GM19043 (cell line): ENCODE results near the gene COL20A1.

Experiments used
- ATAC-seq: cut with Tn5 transposase; IDR thresholded peaks from one replicate; pipeline ENCODE4 v1.9.1; 2021; ENCODE audit warnings: low read depth; ENCODE audit not compliant: unreplicated experiment

COL20A1 gene

DNA sequence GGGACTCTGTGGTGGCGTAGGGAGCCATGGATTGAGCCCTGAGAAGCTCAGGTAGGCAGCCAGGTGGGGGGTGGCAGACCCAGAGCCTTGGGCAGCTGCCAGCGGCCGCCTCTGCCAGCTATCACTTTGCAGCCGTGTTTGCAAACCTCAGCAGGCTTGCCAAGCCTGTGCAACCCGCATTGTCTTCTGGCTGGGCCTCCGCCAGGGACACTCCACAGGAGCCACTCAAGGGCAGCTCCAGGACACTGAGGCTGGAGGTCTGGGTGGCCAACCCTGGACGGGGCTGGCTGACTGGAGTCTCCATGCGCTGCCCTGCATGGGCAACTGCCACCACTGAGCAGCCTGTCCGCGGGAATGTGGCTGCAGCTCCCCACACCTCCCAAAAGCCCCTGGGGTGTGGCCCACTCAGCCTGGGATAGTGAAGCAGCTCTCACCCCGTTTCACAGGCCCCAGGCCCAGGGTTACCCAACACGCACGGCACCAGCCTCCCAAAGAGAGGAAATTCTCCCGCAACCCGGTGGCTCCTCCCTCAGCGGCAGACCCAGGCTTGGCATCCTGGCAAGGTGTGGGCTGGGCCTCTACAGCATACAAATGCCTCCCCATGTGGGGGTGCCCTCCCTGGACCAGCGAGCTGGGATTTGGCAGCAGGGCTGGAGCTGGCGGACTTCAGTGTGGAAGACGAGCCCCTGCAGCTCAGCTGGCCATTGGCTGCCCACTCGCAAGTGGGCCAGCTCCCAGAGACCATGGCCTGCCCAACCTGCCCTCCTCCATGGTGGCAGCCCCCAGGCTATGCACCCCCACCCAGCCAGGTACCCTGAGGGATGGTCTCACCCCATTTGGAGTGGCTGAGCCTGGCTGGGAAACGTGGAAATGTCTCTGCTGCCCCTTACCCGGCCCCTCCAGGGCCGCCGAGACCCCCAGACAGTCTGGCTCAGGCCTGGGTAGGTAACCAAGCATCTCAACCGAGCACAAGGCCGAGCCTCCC, 65.2 kb downstream of the COL20A1 start:
- ATAC-seq = no peak

DNA sequence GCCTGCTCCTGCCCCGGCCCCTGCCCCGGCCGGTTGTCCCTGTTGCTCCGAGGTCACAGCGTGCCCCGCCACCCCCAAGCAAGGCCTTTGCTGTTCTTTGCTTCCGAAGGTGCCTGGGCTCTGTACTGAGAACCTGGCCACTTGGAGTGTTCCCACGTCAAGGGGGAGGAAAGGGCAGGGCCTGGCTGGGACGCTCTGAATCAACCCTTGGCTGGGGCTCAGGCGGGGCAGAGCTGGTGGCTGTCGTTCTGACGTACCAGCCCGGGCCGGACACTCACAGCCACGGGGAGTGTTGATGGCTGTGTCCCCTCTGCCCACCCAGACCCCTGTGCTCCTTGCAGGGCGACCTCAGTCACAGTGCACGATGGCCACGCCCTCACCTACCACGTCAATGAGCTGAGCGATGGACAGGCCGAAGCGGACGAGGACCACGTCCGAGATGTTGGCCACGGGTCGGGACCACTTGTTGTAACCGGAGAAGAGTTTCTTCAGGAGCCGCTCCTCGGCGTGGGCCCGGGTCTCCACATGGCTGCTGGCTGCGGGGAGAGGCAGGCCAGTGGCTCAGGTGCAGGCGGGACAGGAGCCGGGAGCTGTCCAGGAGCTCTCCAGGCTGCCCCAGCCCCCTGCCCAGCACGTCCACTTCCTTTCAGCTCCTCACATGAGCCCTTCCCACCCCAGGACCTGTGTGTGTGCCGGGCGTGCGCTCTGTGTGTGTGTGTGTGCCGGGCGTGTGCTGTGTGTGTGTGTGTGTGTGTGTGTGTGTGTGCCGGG, 66.4 kb downstream of the COL20A1 start:
- no peak for ATAC-seq

DNA sequence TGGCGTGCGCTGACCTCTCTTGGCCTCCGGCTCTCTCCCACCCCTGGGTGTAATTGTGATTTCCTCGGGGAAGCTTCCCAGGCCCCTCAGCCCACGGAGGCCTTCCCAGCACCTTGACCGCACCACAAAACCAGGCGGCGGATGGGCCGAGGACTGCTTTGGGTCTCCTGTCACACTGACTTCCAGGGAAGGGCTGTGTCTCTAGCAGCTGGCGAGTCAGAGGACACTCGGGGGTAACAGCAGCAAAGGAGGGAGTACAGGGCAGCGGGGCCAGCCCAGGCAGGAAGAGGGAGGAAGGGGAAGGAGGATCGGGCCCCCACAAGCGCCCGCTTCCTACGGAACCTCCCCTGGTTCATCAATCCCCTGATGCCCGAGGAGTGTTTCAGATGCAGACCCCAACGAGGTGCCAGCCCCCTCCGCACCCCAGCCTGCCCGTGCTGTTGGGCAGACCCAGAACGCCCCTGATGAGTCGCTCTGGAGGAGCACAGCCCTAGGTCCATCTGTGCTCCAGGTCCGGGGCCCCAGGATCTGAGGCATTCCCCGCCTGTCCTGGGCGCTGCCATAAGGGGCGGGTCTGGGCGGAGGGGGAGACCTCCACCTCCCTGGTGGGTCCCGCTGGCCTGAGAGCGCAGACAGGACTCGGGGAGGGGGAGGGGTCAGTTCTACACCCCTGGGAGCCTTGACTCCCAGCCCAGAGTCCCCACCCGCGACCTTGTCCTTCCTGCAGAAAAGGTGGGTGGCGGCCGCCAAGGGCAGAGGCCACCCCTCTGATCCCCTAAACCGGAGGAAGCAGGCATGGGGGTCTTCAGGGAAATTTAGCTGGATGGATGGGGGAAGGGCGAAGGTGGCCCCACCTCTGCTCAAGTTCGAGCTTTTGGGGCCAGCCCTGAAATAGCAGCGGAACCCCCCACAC, 67.2 kb downstream of the COL20A1 start:
- no peak for ATAC-seq

DNA sequence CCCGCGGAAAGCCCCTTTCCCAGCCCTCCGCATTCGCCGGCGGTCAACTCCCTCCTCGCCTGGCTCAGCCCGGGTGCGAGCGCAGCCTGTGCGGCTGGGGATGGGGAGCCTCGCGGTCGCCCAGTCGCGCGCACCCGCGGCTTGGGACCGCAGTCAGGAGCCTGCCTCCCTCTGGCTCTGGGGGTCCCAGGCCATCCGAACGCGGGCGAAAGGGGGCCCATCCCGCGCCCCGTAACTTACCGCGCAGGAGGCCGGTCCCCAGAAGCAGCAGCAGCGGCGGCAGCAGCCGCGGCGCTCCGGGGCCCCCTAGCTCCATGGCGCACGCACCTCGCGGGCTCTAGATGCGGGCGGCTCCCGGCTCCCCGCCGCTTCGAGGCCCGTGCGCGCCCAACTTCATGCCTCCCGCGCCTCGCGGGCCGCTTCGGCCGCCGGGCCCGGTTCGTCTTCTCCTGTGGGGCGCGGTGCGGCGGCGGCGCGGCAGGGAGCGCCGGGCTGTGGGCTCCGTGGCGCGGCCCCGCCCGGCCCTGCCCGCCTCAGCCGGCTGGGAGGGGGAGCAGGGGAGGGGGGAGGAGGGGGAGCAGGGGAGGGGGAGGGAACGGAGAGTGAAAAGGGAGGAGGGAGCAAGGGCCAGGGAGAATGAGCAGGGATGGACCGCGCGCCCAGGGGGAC, 68.0 kb downstream of the COL20A1 start, which contains the start of gene CHRNA4:
Gene CHRNA4 (minus strand): TSS at position 500 of the 669 bp plus-strand sequence. CDS start 184 bp downstream, at position 316.
- ATAC-seq = no peak

DNA sequence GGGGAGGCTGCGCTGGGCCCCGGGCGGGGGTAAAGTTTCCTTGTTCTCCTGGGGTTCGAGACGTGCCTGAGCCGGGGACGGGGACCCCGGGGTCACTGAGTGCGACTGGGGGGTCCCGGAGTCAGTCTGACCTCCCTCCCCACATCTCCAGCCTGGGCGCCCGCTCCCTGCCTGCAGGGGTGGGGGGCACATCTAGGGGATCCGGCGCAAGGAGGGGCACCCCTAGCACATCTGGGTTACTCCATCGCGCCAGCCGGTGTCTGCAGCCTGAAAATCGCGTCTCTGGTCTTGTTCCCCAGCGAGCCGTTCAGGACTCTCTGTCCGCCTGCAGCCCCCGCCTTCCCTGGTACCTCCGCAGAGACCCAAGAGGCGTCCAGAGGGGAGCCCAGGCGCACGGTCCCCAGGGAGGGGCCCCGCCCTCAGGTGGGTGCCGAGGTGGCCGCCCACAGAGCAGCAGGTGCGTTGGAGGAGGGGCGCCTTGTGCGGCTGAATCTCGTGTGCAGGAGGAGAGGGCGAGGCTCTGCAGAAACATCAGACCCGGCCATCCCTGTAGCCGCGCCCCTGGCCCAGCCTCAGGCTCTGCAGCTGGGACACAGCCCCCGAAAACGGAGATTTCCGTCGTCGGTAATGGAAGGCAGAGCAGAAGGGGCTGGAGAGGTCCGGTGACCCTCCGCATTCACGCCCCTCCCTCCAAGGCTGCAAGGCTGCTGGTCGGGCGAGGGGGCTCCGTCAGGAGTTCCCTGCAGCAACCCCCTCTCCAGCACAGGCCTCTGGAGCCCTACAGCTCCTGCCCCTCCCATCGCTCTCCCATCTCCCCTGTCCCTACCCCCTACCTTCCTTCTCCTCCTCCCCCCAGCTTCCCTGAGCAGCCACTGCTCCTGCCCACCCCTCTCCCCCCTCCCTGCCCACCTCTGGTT, 68.8 kb downstream of the COL20A1 start:
- ATAC-seq = no peak

DNA sequence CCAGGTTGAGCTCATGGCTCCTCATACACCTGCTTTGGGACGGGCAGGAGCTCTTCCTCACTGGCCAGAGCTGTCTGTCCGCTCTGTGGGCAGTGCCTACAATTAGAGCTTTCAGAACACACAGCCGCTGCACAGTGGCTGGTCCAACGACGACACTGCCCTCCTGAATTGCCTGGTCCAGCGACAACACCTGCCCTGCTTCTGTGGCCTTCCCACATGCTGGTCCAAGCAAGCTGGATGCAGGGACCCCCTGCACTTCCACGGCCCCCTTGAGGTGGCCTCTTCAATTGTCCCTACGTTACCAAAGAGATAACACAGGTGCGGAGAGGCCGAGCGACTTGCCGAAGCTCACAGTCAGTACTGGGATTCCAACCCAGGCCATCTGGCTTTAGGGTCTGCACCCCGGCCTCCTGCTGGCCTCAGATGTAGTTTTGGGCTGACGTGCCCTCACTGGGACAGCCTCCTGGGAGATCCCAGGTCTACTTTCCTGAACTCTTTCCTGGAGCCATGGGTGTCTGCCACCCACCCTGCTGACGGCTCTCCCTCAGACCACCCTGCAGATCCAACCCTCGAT, 69.5 kb downstream of the COL20A1 start:
- ATAC-seq = no peak

DNA sequence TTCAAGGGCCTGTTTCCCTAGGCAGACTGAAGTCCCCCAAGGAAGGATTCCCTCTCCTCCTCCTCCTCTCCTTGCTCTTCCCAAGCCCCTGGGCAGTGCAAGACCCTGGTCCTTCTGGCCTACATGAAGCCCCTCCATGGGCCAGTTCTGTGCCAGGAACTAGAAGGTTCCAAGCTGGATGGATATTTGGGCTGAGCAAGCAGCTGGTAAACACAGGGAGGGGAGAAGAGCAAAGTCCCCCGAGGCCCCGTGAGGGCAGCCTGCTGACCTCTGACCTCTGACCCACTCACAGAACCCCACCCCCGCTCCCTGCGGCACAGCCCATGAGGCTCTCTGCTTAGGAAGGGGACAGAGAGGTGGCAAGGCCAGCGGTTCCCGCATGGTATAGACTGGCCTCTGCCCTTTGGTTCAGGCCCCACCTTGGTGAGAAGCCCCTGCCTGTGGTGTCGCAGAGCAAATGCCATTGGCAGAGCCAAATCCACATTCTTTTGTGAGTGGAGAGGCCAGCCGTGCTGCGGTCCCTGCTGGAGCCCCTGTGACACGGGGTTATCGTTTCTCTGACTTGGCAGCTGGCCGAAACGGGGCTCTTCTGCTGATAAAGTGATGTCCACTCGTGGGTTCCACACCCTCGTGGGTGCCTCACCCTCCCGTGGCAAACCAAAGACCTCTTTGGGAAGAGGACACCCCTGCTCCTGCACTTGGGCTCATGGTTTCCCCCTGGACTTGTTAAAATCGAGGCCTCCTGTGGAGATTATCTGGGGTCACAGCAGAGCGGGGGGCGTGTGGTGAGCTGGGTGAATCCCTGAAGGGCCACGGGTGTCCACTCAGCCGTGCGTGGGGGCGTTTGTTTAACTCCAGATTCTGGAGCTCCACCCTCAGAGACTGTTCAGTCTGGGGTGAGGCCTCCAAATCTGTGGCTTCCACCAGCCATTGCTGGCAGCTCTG, 70.3 kb downstream of the COL20A1 start:
- no peak for ATAC-seq

DNA sequence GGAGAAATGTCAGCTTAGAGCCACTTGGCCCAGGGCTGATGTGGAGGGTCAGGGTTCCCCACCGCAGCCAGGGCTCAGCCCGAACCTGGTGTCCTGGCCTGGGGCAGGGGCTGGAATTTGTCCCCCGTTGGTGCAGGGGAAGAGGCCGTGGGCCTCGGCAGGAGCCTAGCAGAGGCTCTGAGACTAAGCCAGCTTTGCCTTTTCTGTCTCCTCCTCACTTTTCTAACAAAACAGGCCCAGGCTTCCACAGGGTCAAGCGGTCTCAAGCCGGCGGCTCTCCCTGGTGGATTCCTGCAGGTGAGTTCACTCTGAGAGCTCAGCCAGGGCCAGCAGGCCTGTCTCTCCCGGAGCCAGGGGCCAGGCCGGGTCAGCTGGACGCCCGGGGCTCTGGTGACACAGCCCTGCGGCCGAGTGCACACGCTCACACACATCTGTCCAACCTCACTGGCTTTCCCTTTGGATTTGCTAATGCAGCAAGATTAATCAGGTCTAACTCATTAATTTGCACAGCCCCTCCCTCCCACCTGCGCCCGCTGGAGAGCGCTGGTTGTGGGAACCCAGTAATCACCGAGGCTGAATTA, 71.1 kb downstream of the COL20A1 start:
- ATAC-seq = no peak

DNA sequence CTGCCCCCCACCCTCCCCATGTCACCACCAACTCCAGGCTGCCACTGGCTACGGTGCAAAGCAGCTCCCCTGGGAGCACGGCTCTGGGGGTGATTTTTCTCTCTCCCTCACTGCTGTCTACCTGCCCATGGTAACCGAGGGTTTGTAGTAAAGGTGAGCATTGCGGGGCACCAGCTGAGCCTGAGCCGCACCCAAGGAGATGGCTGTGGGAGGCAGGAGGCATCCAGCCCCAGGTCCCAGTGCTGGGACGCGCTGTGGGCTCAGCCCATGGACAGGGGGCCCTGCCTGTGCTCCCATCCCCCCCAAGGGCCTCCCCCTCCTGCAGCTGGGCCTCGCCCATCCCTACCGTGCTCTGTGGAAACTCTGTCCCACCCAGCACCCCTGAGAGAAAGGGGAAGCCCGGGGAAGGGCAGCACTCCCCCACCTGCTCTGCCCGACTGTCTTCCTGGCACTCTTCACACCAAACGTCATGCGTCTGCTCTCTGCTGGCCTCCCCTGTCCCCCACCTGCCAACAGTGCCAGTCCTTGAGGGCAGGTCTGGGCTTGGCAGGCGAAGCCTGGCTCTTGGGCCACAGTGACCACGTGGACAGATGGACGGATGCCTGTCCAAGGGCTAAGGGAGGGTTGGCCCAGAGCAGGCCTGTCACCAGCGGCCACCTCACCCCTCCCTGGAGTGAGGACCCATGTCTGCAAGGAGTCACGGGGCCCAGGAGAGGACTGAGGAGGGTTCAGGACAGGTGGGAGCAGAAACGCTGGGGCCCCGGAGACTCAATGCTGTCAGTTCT, 72.0 kb downstream of the COL20A1 start:
- ATAC-seq = no peak

DNA sequence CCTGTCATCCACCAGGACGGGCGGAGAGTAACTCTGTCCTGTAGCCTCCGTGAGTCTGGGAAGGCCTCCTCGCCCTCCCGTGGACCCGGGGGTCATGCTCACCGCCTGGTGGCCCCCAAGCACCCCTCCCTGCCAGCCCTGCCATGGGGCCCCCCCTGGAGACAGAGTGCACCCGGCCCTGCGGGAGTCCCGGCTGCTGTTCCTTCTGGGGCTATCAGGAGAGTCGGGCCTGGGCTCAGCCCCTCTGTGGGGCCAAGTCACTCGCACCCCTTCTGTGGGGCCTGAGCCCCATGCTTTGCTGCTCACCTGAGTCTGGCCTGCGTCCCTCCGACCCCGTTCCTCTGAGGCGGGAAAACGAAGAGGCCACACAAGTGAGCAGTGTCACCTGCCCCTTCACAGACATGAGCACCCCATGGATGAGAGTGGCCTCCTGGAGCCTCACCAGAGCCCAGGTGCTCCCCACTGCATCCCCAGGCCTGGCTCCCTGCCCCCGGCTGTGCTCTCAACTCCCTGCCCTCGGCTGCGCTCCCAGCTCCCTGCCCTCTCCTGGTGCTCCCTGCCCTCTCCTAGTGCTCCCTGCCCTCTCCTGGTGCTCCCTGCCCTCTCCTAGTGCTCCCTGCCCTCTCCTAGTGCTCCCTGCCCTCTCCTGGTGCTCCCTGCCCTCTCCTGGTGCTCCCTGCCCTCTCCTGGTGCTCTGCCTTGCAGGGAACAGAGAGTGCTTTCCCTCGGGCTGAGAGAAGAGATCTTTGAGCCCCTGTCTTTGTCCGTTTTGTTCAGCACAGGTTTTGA, 72.8 kb downstream of the COL20A1 start:
- ATAC-seq = no peak

DNA sequence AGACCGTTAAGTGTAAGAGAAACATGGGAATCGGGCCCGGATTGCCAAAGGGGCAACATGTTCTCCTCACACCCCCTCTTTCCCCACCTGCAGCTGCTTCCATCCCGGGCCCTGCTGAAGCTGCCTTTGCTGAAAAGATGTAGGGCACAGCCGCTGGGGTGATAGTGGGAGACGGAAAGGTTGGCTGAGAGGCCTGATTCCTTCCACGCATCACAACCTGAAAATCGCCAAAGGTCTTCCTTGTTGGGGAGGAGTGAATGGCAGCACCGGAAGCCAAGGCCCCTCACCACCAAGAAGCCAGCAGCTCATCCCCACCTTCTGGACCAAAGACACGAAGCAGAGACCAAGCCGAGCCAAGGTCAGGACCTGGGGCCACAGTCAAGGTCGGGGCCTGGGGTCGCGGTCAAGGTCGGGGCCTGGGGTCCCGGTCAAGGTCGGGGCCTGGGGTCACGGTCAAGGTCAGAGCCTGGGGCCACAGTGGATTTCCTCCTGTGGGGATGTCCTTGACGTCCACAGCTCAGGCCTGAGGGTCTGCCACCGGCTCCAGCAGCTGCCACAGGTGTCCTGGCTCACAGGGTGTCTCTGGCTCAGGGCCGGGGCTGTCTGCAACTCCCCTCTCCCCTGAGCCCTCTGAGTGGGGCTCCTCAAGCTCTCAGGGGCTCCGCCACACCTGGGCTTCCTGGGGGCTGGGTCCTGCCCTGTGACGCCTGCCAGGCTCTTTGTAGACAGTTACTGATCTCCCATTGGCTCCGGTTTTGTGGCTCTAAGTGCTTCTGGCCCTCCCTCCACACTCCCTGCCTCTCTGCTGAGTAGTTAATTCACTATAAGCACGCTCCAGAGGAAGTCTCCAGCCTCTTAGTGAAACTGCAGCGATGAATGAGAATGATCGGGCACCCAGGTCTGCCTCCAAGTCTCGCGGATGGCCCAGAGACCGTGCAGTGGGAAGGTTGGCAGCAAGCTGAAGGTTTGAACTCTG, 73.7 kb downstream of the COL20A1 start:
- ATAC-seq = no peak

DNA sequence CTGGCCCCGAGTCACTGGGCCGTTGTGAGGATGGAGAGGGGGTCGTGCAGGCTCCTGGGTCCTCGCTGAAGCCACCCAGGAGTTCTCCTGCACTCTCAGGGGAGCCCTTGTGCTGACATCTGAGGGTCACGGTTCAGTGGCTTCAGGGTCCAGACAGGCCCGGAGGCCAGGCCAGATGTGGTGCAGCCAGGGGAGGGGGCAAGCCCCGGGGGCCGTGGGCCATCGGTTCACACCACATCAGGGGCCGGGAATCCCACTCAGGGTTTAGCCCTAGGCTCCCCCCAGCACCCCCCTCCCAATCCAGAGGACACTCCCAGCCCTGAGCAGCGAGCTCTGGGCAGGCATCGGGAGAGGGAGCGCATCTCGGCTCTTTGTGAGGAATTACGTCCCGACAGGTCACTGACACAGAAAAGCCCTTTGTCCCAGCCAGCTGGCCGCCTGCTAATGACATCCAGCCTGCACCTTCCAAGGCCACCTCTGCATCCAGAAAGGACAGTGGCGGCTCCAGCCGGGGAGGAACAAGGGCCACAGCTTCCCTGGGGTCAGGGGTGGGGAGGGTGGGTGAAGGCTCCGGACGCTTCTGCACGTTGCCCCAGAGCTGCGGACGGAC, 74.6 kb downstream of the COL20A1 start:
- no peak for ATAC-seq

DNA sequence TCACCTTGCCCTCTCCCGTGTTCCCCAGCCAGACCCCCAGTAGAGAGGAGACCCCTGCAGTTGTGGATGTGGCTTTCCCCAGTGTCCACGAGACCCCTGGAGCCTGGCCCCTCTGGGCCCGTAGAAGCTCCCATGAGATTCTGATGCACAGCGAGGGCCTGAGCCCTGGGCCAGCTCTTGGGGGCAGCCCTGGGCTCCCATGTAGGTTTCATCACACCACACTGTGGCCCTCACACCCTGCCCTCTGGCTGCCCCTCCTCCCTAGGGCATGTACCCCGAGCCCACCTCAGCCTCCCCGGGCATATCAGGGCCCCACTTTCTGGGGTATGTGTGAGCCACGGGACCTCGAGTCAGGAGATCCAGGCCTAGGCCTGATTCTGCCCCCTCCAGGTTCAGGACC, 75.2 kb downstream of the COL20A1 start:
- no peak for ATAC-seq

DNA sequence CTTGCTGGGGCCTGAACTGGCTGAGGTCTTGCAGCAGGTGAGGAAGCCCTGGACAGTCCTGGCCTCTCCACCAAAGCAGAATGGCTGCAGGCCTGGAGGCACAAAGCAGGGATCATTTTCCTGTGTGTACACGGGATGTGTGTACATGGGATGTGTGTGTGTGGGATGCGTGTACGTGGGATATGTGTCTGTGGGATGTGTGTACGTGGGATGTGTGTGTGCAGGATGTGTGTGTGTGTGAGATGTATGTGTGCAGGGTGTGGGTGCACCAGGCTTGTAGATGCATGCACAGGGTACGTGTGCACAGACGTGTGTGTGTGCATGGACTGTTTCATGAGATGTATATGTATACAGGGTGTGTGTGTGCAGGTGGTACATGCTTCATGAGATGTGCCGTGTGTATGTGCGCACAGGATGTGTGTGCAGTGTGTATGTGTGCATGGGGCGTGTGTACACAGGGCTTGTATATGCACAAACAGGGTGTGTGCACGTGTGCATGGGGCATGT, 76.1 kb downstream of the COL20A1 start:
- no peak for ATAC-seq
